Kidney (tissue), 14 donors: ENCODE data around the gene TSPAN6. TPM values are rescaled to one million over a fixed set of nuclear protein-coding genes. Genes with fewer than 3 reads are reported as not detected.

ENCODE experiments used
- DNase-seq, 5 donors: peaks; one replicate each; pipeline ENCODE4 v3.0.0-alpha.2; 2013 to 2020
- FAIRE-seq: peaks from 2 replicates; lab custom pipeline; 2012; peaks lifted over from hg19 to GRCh38; lab: Jason Lieb, UNC
- H3K27ac ChIP-seq, 2 donors: one replicate each; pipeline ENCODE4 v1.7.0; 2013; ENCODE audit warnings: low read depth in 2 of 2, low read length in 2 of 2, inconsistent platforms in 1 of 2
- H3K27me3 ChIP-seq: one replicate; pipeline ENCODE4 v1.7.1; 2013; ENCODE audit warnings: low read length, inconsistent platforms; ENCODE audit not compliant: control insufficient read depth, insufficient read depth
- H3K36me3 ChIP-seq, 3 donors: one replicate each; pipeline versions ENCODE4 v1.7.0 to v1.7.1; 2013; ENCODE audit warnings: low read length in 3 of 3, control low read depth in 1 of 3, inconsistent platforms in 1 of 3; ENCODE audit not compliant: insufficient read depth in 3 of 3, control insufficient read depth in 2 of 3
- H3K4me1 ChIP-seq, 3 donors: one replicate each; pipeline versions ENCODE4 v1.7.0 to v1.7.1; 2013; ENCODE audit warnings: low read length in 3 of 3, inconsistent platforms in 1 of 3, low read depth in 1 of 3; ENCODE audit not compliant: control insufficient read depth in 2 of 3, insufficient read depth in 2 of 3
- H3K4me3 ChIP-seq, 3 donors: one replicate each; pipeline versions ENCODE4 v1.7.0 to v1.8.1; 2013; ENCODE audit warnings: low read length in 3 of 3, control low read depth in 1 of 3, inconsistent platforms in 1 of 3
- H3K9ac ChIP-seq, 3 donors: one replicate each; pipeline versions ENCODE4 v1.7.0 to v1.7.1; 2013; ENCODE audit warnings: low read length in 3 of 3, control low read depth in 1 of 3, inconsistent platforms in 1 of 3
- H3K9me3 ChIP-seq, 3 donors: one replicate each; pipeline versions ENCODE4 v1.7.0 to v1.7.1; 2013; ENCODE audit warnings: low read length in 3 of 3, control low read depth in 1 of 3, inconsistent platforms in 1 of 3; ENCODE audit not compliant: control insufficient read depth in 2 of 3, insufficient read depth in 1 of 3
- CTCF ChIP-seq: IDR thresholded peaks from 3 replicates; pipeline ENCODE4 v1.5.1; 2012; ENCODE audit warnings: mild to moderate bottlenecking, moderate library complexity, borderline replicate concordance; ENCODE audit not compliant: insufficient read depth; ENCODE audit errors: extremely low read depth
- intact Hi-C: fragments of 100-400 bp; cut with DNase I; formaldehyde crosslinking; loops from one replicate; pipeline ENCODE4 v1.11.1; 2022
- polyA plus RNA-seq: library from polyadenylated mRNA; stranded (reverse); fragments of 350-450 nt; fragmentation: Illumina TruSeq; extraction: RNeasy Lipid Tissue Mini Kit (QIAGEN cat#74804); gene quantifications from one replicate; pipeline ENCODE4 v1.2.3, GENCODE V29; 2014; ENCODE audit warnings: low read depth, low replicate concordance; ENCODE audit not compliant: insufficient read depth
- total RNA-seq: library from RNA; stranded (reverse); fragmentation: NEBNext Ultra II Directional; extraction: Animal tissue kit (Norgen Biotek cat#: 25700); gene quantifications from one replicate; pipeline ENCODE4 v1.2.1, GENCODE V29; 2021
- donor health status: control.
- donor health status: control.
- donor health status: control.
- donor health status: control.
- donor health status: control.
- donor health status: DM: yes; HTN: yes; CAD: no.
- donor health status: Normal renal cell carcinoma (clear cell type).

TSPAN6 gene
- total and polyA plus RNA-seq, 2 donors from 2014 or later = 27.8 to 60.1 TPM

- peak overlapping the region in 1 of 2 donors; percentile 59 for H3K27ac ChIP-seq
- H3K36me3 ChIP-seq = no peaks in the 10 kb centered on the region
- H3K9ac ChIP-seq = no peak overlapping the region
- no peaks in the 10 kb centered on the region for H3K9me3 ChIP-seq
- H3K27me3 ChIP-seq = no peaks in the 10 kb centered on the region
- FAIRE-seq (no peak), DNase-seq (no peak)
- peak overlapping the region in 2 of 3 donors; percentile 13 to 24 for H3K4me3 ChIP-seq
- H3K4me1 ChIP-seq = no peaks in the 10 kb centered on the region
- TF ChIP-seq CTCF = no peak
- intact Hi-C loops = no loop called here
Observed at GRCh38 chrX:100645106-100645505, 8.5 kb upstream of the TSPAN6 start.

- DNase-seq (no peak), FAIRE-seq (no peak)
- peak within 1 kb of the TSS; percentile 11 to 69 for H3K27ac ChIP-seq
- H3K4me1 ChIP-seq = no peaks in the 10 kb centered on the region
- intact Hi-C loops = no loop called here
- no peak for TF ChIP-seq CTCF
- H3K4me3 ChIP-seq = peak within 1 kb of the TSS; percentile 13 to 31 (median 24)
- H3K9ac ChIP-seq = peak within 1 kb of the TSS in 1 of 3 donors; percentile 23
- no peaks in the 10 kb centered on the region for H3K27me3 ChIP-seq
- no peaks in the 10 kb centered on the region for H3K36me3 ChIP-seq
- no peaks in the 10 kb centered on the region for H3K9me3 ChIP-seq
Observed at GRCh38 chrX:100643956-100644860, 7.6 kb upstream of the TSPAN6 start, which contains the start of gene SRPX2. TSS of gene SRPX2 (plus strand) at chrX:100644199. CDS start at chrX:100646323, 2,124 bp downstream.

GRCh38 chrX:100643212-100643611 lies 6.6 kb upstream of the TSPAN6 start:
- TF ChIP-seq CTCF = no peak
- no peaks in the 10 kb centered on the region for H3K9me3 ChIP-seq
- no peak overlapping the region for H3K9ac ChIP-seq
- H3K4me1 ChIP-seq = no peaks in the 10 kb centered on the region
- DNase-seq (no peak), FAIRE-seq (no peak)
- intact Hi-C loops = no loop called here
- H3K27me3 ChIP-seq = no peaks in the 10 kb centered on the region
- no peaks in the 10 kb centered on the region for H3K36me3 ChIP-seq
- H3K4me3 ChIP-seq = no peak overlapping the region
- no peak overlapping the region for H3K27ac ChIP-seq
